ENCODE results near the gene CELSR1.

GRCh38 chr22:46573781-46574437 lies 36.5 kb upstream of the CELSR1 start:
- TF ChIP-seq CTCF (IDR thresholded peaks at IDR 0.05; ENCODE audit: insufficient read depth, low read length), result no peak
- peak; percentile 46; the same call in 1 of the 2 replicates for TF ChIP-seq POLR2AphosphoS5 (IDR thresholded peaks at IDR 0.05; ENCODE audit: low read depth)
